SK-N-SH (cell line): ENCODE measurements around the gene ENOX1. TPM values are rescaled to one million over a fixed set of nuclear protein-coding genes. Genes with fewer than 3 reads are reported as not detected.

Experiments used
- CTCF ChIA-PET: fragments of 300-600, 350-600 bp; formaldehyde crosslinking; extraction: SDS; loops from one replicate; lab custom pipeline; 2021; lab: Yijun Ruan, JAX
- POLR2A ChIA-PET: fragments of 350-600 bp; sonication (Branson Sonifier 250); formaldehyde crosslinking; extraction: SDS; loops from one replicate; lab custom pipeline; 2020; ENCODE audit warnings: antibody characterized with exemption, inconsistent platforms; lab: Yijun Ruan, JAX
- DNase-seq: peaks from one replicate; pipeline ENCODE4 v3.0.0; 2012
- H2AFZ ChIP-seq: fragments of 200-600 bp; sonication (generic); 2 replicates; pipeline ENCODE4 v1.8.1; 2016; ENCODE audit warnings: antibody characterized with exemption, mild to moderate bottlenecking, low read depth
- H3F3A ChIP-seq: fragments of 200-600 bp; sonication (generic); replicated peaks from 2 replicates; pipeline ENCODE3; 2016; ENCODE audit warnings: antibody characterized with exemption, mild to moderate bottlenecking; ENCODE audit not compliant: insufficient read depth
- H3K27ac ChIP-seq, 2 experiments: fragments of 200-500 bp in 1 of 2; fragments of 200-600 bp in 1 of 2; sonication (Bioruptor generic) in 1 of 2; sonication (generic), shearing (Covaris generic) in 1 of 2; 2 replicates each; pipeline versions ENCODE4 v1.5.1 to v1.6.1; 2014 to 2016; ENCODE audit warnings: low read depth in 2 of 2, inconsistent platforms in 1 of 2, low read length in 1 of 2, mild to moderate bottlenecking in 1 of 2, mixed read lengths in 1 of 2
- H3K27me3 ChIP-seq: fragments of 200-600 bp; sonication (generic), shearing (Covaris generic); 2 replicates; pipeline ENCODE4 v1.6.1; 2016; ENCODE audit warnings: mixed run types; ENCODE audit not compliant: insufficient read depth
- H3K36me3 ChIP-seq, 2 experiments: fragments of 200-500 bp in 1 of 2; fragments of 200-600 bp in 1 of 2; sonication (Bioruptor generic) in 1 of 2; sonication (generic) in 1 of 2; replicated peaks in 1 of 2; 2 replicates each; pipeline versions ENCODE3 to v1.5.1; 2014 to 2016; ENCODE audit warnings: low read length in 1 of 2, mild to moderate bottlenecking in 1 of 2; ENCODE audit not compliant: insufficient read depth in 2 of 2, control insufficient read depth in 1 of 2
- H3K4me1 ChIP-seq, 2 experiments: fragments of 200-500 bp in 1 of 2; fragments of 200-600 bp in 1 of 2; sonication (Bioruptor generic) in 1 of 2; sonication (generic), shearing (Covaris generic) in 1 of 2; 2 replicates each; pipeline versions ENCODE4 v1.5.1 to v1.6.1; 2014 to 2016; ENCODE audit warnings: low read depth in 1 of 2, low read length in 1 of 2, mixed run types in 1 of 2; ENCODE audit not compliant: insufficient read depth in 2 of 2, control insufficient read depth in 1 of 2
- H3K4me2 ChIP-seq: fragments of 200-600 bp; sonication (generic), shearing (Covaris generic); 2 replicates; pipeline ENCODE4 v1.6.1; 2017; ENCODE audit warnings: mixed run types
- H3K4me3 ChIP-seq, 2 experiments: fragments of 200-500 bp in 1 of 2; fragments of 200-600 bp in 1 of 2; sonication (Bioruptor generic) in 1 of 2; sonication (generic), shearing (Covaris generic) in 1 of 2; 2 replicates each; pipeline versions ENCODE4 v1.5.1 to v1.8.1; 2014 to 2016; ENCODE audit warnings: low read depth in 2 of 2, inconsistent platforms in 1 of 2, low read length in 1 of 2, mild to moderate bottlenecking in 1 of 2, mixed read lengths in 1 of 2, moderate library complexity in 1 of 2
- H3K79me2 ChIP-seq: fragments of 200-600 bp; sonication (generic); 2 replicates; pipeline ENCODE4 v1.8.1; 2017; ENCODE audit warnings: mild to moderate bottlenecking; ENCODE audit not compliant: insufficient read depth
- H3K9ac ChIP-seq: fragments of 200-600 bp; sonication (generic); 2 replicates; pipeline ENCODE4 v1.6.1; 2017; ENCODE audit warnings: mixed run types
- H3K9me2 ChIP-seq: fragments of 200-600 bp; sonication (generic); 2 replicates; pipeline ENCODE4 v1.6.1; 2017; ENCODE audit warnings: mixed run types
- H3K9me3 ChIP-seq: fragments of 200-600 bp; sonication (generic); 2 replicates; pipeline ENCODE4 v1.6.1; 2017; ENCODE audit warnings: mixed run types, mild to moderate bottlenecking, moderate library complexity
- H4K20me1 ChIP-seq: fragments of 200-600 bp; sonication (generic); 2 replicates; pipeline ENCODE4 v1.6.1; 2017; ENCODE audit warnings: mild to moderate bottlenecking, mixed run types; ENCODE audit not compliant: insufficient read depth
- ELF1 ChIP-seq: IDR thresholded peaks from 2 replicates; pipeline ENCODE4 v1.4.0; 2012
- GABPA ChIP-seq: IDR thresholded peaks from 2 replicates; pipeline ENCODE4 v1.4.0; 2012; ENCODE audit warnings: low read depth, mild to moderate bottlenecking
- GATA2 ChIP-seq: sonication (generic); formaldehyde crosslinking; IDR thresholded peaks from 2 replicates; pipeline ENCODE4 v1.5.0; 2020; ENCODE audit warnings: mild to moderate bottlenecking, missing genetic modification reagents
- MAX ChIP-seq: IDR thresholded peaks from 2 replicates; pipeline ENCODE4 v1.4.0; 2012; ENCODE audit warnings: low read depth
- MXI1 ChIP-seq: IDR thresholded peaks from 2 replicates; pipeline ENCODE4 v1.6.1; 2012; ENCODE audit warnings: mild to moderate bottlenecking, low read depth, low read length, improper control_type of control experiment
- PBX3 ChIP-seq: IDR thresholded peaks from 2 replicates; pipeline ENCODE4; 2012
- RAD21 ChIP-seq: IDR thresholded peaks from 2 replicates; pipeline ENCODE4 v1.6.1; 2012; ENCODE audit warnings: mild to moderate bottlenecking, low read length
- RCOR1 ChIP-seq: fragments of 150-350 bp; IDR thresholded peaks from 2 replicates; pipeline ENCODE4 v1.6.1; 2017; ENCODE audit warnings: antibody characterized with exemption, low read length
- REST ChIP-seq: IDR thresholded peaks from 2 replicates; pipeline ENCODE4 v1.6.1; 2012; ENCODE audit warnings: mild to moderate bottlenecking, low read depth, low read length, moderate library complexity
- RFX5 ChIP-seq: IDR thresholded peaks from 2 replicates; pipeline ENCODE4 v1.6.1; 2012; ENCODE audit warnings: mild to moderate bottlenecking, improper control_type of control experiment, low read length
- SIN3A ChIP-seq: IDR thresholded peaks from 2 replicates; pipeline ENCODE4 v1.6.1; 2012; ENCODE audit warnings: low read depth, mild to moderate bottlenecking, low read length, moderate library complexity, borderline replicate concordance
- TAF1 ChIP-seq: IDR thresholded peaks from 2 replicates; pipeline ENCODE4 v1.6.1; 2012; ENCODE audit warnings: low read depth, mild to moderate bottlenecking, low read length, moderate library complexity, borderline replicate concordance
- TCF12 ChIP-seq: IDR thresholded peaks from 2 replicates; pipeline ENCODE4 v1.4.0; 2012
- TEAD4 ChIP-seq: IDR thresholded peaks from 2 replicates; pipeline ENCODE4 v1.4.0; 2012; ENCODE audit warnings: mild to moderate bottlenecking, borderline replicate concordance; ENCODE audit not compliant: insufficient read depth
- USF1 ChIP-seq: IDR thresholded peaks from 2 replicates; pipeline ENCODE4 v1.4.0; 2012; ENCODE audit warnings: low read depth, borderline replicate concordance
- USF2 ChIP-seq: fragments of 150-350 bp; IDR thresholded peaks from 2 replicates; pipeline ENCODE4 v1.6.1; 2017; ENCODE audit warnings: antibody characterized with exemption, low read length, low read depth, borderline replicate concordance
- WGBS: methylation state at CpG from one replicate; pipeline ENCODE4 v1.1.6; 2017; ENCODE audit warnings: low lambda C conversion rate; 5-methylcytosine and 5-hydroxymethylcytosine counted together
- polyA plus RNA-seq, 3 experiments: library from polyadenylated mRNA; depleted of rRNA; stranded (reverse); fragments of >200 nt; gene quantifications; 2 replicates each; pipeline ENCODE4 v1.2.3, GENCODE V29; 2012

ENOX1 gene
- polyA plus RNA-seq, 1 of the 3 experiments (the other 2 are of a cell fraction) = 5.8 TPM

GRCh38 chr13:43370842-43371241 is 415.9 kb downstream of the ENOX1 start:
- Histone ChIP-seq H4K20me1 (no peaks in the 10 kb centered on the region), H3K4me2 (no peak overlapping the region), H2AFZ (no peak overlapping the region), H3K36me3 (no peaks in the 10 kb centered on the region), H3K9me3 (no peaks in the 10 kb centered on the region), H3K27ac (no peak overlapping the region), H3F3A (no peaks in the 10 kb centered on the region)
- 94% methylated on average over 6 of the region's 6 CpGs for WGBS
- POLR2A ChIA-PET = no interaction called here
- DNase-seq = no peak
- TF ChIP-seq ELF1 (no peak), PBX3 (no peak), MXI1 (no peak), RAD21 (no peak), SIN3A (no peak)
- TF ChIP-seq, all 33 proteins: peak for 0
- H3K9ac ChIP-seq = no peak overlapping the region
- H3K79me2 ChIP-seq = no peaks in the 10 kb centered on the region
- no peak overlapping the region for H3K4me3 ChIP-seq
- peaks cover 3 to 13% of the 10 kb centered on the region in 2 experiments; a peak in 2 of 4 replicates for H3K4me1 ChIP-seq
- CTCF ChIA-PET = no interaction called here
- no peaks in the 10 kb centered on the region for H3K9me2 ChIP-seq
- H3K27me3 ChIP-seq = no peaks in the 10 kb centered on the region

GRCh38 chr13:43369319-43369718 is 417.5 kb downstream of the ENOX1 start:
- POLR2A ChIA-PET = no interaction called here
- no peak for DNase-seq
- Histone ChIP-seq H3K4me3 (no peak overlapping the region), H4K20me1 (no peaks in the 10 kb centered on the region), H3K9me2 (no peaks in the 10 kb centered on the region), H2AFZ (no peak overlapping the region), H3F3A (peaks cover 4% of the 10 kb centered on the region), H3K9me3 (no peaks in the 10 kb centered on the region), H3K9ac (no peak overlapping the region), H3K4me2 (no peak overlapping the region), H3K27ac (no peak overlapping the region), H3K79me2 (no peaks in the 10 kb centered on the region), H3K4me1 (peaks cover 6 to 10% of the 10 kb centered on the region in 2 experiments; a peak in 3 of 4 replicates), H3K36me3 (no peaks in the 10 kb centered on the region), H3K27me3 (no peaks in the 10 kb centered on the region)
- WGBS = 71% methylated on average over 4 of the region's 4 CpGs
- CTCF ChIA-PET = interaction anchor here (1.4 kb wide), 1 partner anchor 18 kb away, joined by 3 read pairs; no protein-coding TSS in a partner anchor
- TF ChIP-seq RCOR1 (no peak), USF2 (no peak), REST (no peak), USF1 (no peak), TAF1 (no peak), MAX (no peak), GABPA (no peak), GATA2 (no peak), TCF12 (no peak), TEAD4 (no peak), RFX5 (no peak)
